NCI-H345 treated with DMSO at 0.1 percent for 48 hours (cell line): ENCODE results near the gene EML6.

Experiments used
- DNase-seq: peaks from one replicate; lab custom pipeline; 2025; ENCODE audit not compliant: unreplicated experiment; lab: John Stamatoyannopoulos, UW

EML6 gene

DNA sequence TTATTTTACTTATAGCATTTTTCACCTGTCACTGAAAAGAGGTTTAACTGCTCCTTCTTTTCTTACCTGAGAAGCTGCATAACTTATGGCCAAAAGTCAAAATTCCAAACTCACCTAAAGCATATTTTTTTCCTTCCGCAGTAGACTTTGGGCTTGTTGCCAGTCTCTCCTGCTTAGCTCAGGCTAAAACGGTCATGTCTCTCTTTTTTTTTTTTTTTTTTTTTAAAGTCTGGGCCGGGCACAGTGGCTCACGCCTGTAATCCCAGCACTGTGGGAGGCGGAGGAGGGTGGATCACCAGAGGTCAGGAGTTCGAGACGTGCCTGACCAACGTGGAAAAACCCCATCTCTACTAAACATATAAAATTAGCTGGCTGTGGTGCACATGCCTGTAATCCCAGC lies 213.3 kb downstream of the EML6 start:
- no peak for DNase-seq

DNA sequence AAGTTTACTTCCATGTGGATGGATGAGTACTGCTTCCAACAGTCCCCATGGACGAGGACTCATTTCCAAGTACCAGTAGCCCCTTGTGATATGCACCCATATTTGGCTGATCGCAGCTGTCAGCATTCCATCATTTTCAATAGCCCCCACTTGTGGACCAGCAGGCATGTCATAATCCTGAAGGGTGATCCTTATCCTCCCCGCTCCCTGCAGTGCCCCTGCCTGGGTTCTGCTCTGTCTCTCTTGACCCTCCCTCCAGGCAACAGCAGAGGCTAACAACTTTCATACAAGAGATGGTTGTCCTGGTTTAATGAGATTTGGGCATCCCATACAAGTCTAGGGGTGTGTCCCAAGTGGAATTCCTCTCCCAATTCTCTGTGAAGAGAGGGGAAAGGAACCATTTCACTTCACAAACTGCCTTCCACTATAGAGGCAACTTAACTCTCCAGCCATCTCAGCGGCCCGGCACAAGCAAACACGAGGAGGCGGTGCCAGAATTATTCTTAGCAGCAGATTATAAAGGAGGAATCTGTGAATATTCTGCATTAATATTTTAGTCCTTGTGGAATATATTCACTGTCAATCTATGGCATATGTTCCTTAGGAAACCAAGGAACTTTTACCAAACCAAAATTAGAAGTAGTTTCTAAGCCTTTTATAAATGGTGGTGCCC lies 216.1 kb downstream of the EML6 start:
- no peak for DNase-seq

DNA sequence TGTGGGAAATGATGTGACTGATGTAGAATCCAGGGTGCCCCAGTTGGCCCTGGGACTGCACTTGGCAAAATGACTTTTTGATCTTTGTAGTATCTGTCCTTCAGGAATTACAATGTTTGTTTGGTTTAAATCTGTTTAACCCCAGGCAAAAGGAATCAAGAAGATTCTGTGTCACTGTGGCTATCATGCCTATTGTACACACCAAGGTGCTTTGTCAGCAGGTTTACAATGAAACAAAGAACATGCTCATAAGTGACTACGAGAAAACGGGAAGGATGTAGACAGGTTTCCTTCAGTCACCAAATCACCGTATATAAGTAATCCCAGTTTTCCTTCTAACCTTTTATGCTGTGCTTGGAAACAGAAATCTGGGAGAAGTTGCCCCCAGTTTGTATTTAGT lies 217.3 kb downstream of the EML6 start:
- no peak for DNase-seq

DNA sequence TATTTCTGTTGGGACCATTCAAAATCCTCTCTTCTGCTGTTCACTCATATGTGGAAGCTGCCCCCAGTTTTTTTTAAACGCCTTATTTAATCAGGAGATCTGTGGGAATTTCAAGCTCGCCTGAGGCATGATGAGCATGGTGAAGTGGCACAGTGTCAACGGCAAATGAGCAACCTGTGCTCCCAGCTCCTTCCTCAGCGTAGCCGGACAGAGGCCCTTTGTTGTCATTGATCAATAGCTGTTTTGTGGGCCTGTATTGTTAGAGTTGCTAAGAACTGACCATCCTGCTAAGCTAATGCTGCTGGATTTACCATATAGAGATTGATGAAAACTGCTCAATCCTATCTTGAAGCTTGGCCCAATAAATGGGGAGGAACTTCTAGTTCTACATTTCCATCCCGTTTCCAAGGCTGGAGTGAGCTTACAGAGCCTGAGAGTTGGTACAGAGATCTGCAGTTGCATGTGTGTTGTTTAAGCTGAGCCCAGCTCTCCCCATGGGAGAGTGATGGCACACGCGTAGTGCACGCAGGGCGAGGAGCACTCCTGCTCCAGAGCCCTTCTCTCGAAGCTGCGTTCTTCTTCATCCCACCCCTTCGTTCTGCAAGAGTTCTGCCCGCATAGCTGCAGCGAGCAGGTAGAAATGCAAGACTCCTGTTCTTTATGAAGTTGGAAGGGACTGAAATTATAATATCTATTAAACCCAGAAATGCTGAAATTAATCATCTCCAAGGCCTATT lies 218.0 kb downstream of the EML6 start:
- DNase-seq = no peak

DNA sequence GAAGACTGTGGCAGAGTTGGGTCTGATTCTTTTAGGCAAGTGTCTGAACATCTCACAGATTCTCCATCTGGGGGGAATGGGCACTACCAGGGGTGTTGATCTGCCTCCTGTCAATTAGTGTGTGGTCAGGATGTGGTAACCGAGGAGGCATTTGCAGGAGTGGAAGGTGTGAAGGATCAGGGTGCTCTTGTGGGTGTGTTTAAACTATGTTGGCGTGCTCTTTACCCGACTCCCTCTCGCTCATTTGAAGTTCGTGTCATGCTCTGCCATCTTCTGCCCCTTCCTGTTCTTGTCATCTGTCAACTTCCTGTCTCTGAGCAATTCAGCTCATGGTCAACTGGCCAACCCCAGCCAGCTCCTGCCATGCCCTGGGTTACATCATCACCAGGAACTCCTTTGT lies 218.9 kb downstream of the EML6 start:
- no peak for DNase-seq

DNA sequence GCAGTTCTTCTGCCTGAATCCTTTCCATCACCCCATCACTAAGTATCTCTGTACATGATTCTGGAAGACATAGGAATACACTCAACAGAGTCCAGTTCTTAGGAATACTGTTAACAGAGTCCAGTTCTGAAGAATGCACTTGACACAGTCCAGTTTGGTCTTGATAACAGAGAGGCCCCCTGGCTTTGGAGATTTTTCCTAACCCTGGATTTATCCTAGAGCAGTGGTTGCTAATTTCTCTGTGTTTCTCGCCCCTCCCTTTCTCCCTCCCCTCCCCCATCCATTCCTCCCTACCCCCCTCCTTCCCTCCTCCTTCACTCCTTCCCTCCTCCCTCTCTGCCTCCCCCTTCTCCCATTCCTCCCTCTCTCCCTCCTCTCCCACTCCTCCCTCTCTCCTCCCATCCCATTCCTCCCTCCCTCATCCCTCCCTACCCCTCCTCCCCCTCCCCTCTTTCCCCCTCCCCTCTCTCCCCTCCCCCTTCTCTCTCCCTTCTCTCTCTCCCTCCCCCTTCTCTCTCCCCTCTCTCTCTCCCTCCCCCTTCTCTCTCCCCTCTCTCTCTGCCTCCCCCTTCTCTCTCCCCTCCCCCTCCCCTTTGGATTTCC lies 221.4 kb downstream of the EML6 start:
- no peak for DNase-seq

DNA sequence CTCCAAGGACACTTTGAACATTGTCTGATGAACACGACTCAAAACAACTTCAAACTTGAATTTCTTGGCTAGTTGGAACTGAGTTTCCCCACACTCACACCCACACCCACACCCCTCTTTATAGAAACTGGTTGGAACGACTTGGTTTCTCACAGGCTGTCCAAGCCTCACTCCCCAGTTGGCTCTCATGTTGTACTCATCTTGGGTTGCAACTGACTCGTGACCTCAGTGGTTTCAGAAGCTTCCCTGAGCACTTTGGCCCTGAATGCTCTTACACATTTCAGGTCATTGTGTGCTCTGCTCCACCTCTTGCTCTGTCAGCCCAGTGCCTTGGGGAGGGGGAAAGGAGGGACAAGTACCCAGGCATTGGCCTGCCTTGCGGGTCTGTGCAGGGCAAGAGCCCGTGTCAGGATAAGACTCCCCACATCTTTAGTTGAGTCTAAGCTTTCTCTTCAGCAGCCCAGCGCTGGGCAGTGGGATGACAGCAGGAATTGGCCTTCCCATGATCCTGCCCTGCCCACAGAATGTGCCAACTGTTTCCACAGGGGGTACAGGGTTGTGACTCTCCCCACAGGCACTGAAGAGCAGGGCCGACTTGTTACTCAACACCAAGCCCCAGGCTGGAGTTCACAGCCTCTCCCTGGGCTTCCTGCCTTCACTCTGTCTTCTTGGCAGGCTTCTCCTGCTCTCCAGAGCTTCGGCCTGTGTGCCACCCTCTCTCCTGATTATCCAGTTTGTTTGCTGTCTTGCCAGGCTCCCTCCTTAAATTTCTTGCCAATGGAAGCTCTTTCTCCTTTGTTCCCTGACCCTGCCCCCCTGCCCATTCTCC lies 222.1 kb downstream of the EML6 start:
- no peak for DNase-seq

DNA sequence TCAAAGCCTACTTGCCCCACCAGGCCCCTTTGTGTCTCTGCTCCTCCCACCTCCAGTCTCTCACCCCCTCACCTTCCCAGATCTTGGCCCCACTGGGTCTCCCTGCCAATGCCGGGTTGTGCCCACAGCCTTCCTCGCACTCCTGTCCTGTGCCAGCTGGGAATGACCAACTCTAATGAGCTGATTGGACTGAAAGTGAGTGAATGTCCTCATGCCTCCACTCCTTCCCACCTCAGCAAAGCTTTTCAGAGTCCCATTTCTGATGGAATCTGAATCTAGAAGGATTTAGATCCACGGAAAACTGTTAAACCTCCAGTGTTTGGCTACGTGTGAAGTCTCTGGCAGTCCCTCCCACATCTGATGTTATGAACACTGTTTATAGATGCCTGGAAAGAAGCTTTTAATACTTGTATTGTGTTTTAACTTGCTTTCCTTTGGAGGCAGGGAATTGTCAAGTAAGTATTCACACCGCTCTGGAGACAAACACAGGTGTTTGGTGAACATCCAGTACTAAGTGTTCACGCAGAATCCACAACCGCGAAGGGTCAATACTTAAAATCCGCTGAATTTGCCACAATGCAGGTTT lies 222.9 kb downstream of the EML6 start:
- no peak for DNase-seq

DNA sequence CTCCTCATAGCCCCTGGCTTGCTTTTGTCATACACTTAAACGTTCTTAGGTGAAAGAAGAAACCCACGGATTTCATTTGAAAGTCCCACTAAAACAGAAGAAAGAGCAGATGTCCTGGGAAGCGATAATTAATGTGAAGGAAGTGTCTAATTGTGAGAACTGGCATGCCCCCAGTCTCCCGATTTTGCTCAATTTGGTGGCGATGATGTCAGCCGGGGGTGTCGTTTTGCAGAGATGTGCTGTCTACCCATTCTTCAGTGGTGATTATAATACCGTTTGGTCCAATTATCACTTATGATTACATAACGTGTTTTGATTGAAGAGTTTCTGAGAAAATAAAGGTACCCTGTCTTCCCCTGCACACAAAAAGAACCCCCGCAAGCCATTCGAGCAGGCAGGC lies 223.7 kb downstream of the EML6 start:
- DNase-seq = no peak

DNA sequence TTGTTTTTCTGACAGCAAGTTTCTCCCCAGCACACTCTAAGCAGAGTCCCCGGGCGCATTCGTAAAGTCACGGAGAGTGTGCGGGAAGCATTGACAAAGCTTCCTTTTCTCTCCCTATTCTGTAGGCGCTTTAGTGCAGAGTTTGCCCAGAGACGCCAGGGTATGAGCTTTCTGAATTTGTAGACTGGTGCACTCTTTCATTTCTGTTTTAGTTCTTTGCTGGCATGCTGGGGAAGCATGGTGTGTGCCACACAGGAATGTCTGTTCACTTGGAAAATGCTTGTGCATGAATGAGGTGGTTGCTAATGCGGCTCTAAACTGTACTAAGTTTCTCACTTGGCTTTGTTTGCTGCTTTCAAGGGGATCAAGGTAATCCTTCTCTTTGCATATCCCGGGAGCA lies 224.2 kb downstream of the EML6 start:
- DNase-seq = no peak

DNA sequence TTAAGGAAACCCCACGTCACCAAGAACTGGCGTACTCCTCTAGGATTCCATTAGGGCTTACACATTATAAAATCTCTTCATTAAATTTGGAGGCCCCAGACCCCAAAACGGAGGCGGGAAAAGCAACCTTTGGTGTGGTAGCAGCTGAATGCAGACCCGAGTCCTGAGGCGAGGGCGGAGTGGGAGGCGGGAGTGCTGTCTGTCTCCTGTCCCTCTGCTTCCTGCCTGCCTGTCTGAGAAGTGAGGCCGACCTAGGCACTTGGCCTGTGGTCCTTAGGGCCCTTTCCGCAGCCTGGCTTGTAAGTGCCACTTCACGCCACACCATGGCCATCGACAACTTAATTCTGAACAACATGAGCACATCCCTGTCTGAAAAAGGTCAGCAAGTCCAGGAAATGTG lies 224.7 kb downstream of the EML6 start:
- no peak for DNase-seq

DNA sequence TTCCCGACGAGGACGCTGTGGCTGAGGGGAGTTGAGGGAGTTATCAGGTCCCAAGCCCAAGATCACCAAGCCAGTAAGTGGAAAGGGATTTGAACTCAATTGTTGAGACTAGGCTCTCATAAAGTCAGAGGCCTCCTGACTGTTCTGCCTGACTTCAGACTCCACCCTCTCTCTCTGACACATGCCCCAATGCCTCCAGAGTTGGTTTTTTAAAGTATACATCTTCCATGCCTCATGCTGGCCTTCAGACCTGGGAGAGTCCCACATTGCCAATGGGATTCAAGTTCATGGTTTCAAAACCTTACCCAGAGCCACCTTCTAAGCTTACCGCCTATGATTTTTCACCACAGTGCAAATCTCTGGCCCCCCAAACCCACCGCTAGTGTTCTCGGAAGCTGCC lies 226.0 kb downstream of the EML6 start:
- no peak for DNase-seq

DNA sequence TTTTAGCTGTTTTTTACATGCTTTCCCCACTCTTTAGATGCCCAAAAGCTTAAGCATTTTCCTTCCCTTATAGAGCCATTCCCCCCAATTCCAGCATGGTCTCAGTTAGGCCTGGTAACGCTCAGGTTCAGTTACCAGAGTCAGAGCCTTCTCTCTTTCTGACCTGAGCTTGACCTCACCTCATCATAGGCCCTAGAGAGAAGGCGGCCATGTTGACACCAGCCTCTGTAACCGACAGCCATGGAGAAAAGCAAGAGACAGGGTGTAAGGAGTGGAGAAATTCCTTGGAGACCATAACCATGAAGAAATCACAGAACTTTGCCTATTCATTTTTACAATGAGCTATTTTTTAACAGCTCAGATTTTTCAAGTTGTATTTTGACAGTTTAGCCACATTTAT lies 227.3 kb downstream of the EML6 start:
- no peak for DNase-seq

DNA sequence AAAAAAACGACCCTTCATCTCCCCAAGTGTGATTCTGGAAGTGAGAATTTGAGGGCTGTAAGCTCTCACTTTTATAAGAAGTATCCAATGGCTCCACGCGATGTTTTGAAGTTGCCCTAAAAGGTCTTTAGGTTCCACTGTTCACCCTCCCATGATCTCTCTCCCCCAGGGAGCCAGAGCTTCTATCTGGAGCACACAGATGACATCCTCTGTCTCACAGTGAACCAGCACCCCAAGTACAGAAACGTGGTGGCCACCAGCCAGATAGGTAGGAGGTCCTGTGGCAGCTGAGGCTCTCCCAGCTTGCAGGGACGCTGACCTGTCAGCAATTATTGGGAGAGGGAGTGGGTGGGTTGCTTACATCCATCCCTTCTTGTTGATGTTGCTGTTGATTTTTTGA lies 229.0 kb downstream of the EML6 start:
- DNase-seq = no peak

DNA sequence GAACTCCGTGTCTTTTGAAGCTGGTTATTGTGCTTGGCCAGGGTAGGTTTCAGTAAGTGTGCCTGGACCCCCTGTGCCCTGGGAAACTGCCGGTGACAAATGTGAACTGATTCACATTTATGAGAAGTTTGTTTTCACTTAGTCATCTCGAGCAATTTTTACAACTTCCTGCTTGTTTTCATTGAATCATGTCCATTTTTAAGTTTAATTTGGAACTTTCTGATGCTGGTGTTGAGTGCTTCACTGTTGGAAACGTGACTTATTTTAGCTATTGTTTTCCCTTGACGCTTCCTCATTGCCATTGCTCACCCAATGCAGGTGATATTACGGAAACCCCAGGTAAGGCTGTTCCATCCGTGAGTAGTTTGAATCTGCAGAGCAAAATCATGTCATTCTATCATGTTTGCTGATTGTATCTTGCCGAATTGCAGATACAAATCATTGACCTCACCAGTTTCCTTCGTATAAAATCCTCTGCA lies 229.6 kb downstream of the EML6 start:
- no peak for DNase-seq

DNA sequence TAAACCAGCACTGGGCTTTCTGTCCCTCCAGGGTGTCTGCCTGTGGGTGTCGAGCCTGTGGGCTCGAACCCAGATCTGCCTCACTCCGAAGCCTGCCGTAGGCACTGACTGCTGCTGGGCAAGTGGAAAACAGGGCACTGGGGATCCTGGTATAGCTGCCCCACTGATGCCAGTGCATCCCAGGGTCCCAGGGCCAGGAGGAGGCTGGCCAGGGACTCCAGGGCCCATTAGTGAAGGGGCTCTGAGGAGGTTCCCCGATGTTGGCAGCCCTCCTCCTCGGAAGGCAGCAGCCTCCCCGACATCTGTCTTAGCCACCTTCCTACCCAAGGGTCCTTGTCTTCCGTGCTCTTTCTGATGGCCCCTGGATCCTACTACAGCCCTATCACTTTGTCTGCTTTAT lies 230.7 kb downstream of the EML6 start:
- DNase-seq = no peak

DNA sequence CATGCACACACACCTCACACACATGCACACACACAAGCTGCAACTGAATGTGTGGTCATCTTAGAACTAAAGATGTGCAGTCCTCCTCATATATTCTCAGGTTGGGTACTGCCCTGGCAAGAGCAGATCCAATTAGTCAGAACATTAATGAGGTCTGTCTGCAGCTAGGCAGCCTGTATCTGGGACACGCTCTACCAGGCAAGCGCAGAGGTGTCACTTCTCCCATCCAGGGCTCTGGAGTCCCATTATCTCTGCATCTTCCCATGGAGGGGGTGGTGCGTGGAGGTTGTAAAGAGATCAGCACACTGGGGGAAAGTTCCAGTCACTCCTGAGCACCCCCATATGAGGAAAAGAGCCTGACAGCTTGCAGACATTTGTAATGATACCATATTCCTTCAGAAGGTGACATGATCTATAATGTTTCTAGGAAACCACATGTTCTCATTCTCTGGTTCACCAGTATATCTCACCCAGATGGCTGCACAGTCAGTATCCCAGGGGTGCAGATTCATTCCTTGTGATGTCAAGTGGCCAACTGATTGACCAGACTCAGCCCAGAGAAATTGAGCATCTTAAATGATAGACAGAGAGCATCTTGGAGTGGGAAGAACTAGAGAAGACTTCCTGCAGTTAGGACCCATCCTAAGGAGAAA lies 231.4 kb downstream of the EML6 start:
- no peak for DNase-seq

DNA sequence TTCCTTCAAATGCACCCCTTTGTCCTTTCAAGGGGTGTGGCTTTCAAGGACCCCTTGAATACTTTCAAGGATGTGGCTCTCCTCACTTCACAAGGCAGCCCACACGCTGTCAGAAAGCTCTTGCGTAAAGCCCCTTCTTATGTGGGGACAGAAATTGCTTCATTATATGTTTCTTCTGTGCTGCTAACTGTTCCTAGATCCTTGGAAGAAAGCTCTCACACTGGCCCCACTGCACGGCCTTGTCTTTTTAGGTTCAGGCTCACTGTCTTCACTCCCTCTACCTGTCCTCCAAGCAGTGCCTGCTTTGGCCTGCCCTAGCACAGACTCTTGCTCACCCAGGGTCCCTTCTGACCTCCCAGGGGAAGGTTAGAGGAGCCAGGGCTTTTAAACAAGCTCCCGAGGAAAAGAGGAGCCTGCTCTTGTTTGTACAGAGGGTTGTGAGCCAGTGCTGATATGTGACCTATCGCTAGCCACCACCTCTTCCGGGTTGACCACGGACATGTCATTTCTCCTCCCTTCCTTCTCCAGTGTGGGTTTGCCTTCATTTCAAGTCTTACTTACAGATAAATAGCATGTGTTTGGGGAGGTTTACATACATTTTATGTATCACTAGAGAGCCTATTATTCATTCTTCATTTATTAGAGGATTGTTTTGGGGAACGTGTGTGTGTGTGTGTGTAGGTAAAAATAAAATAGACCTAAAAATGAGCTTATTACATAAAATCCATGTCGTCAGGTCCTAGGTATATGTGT lies 232.1 kb downstream of the EML6 start:
- DNase-seq = no peak

DNA sequence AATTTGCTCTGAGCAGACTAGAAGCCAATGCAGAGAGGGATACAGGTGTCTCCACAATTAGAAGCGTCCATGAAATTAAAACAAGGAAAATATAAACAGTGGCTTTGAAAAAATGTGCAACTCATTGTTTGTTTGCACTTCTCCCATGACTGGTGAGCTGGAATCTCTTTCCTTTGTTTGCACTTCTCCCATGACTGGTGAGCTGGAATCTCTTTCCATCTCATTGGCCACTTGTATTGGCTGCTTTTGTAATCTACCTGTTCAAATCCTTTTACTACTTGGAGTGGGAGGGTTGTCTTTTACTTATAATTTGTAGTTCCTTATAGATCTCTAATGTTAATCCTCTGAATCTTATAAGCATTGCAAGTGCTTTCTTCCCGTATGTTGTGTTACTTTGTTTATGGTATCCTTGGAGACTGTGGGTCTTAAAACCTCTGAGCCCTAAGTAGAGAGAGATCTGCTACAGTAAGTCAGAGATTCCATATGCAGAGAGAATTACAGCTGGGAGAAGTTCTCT lies 232.7 kb downstream of the EML6 start:
- no peak for DNase-seq
